ENCODE results near the gene HMCN2.
"Not testable (repeated sequence)": the region's sequence is repeated elsewhere in the genome, so short reads cannot be mapped to it uniquely, and the experiment has no call there.

Gene HMCN2

DNA sequence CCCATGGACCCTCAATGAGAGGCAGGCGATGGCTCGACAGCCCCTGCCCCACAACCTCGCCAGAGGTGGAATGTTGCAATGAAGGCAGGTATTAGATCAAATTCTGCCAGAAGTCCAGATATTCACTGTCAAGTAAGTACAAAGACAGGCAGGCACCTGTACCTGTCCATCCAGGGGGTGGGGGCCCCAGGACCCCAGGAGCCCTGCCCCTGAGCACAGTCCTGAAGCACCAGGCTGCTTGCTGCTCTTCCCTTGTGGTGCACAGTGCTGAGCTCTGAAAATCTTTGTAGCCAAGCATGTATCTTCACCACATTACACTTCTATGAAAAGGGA lies 26.2 kb upstream of the HMCN2 start:
- no peak for DNase-seq (ENCODE audit: low read depth)

DNA sequence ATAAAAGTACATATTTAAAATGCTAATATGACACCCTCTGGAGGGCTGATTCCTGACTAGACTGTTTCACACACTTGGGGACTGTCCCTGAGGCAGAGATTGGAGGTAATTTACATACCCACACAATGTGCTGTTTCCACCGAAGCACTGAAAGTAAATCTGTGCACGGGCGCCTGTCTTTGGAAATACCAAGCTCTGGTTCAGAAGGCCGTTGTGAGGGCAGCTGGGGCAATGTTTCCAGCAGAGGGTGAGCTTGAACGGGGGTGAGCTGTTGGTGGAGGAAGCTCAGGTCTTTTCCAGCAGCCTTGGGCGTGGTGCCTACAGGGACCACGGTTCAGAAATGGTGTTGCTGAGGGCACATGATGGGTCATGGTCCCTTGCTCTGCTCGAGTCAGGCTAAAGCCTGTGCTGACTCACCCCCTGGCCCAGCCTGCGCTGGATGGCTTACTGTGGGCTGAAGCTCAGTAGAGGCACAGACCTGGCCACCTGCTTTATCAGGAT lies 25.8 kb upstream of the HMCN2 start:
- DNase-seq (ENCODE audit: low read depth), result no peak

- DNase-seq (ENCODE audit: low read depth), result no peak
Measured at GRCh38 chr9:130240410-130241197, 25.0 kb upstream of the HMCN2 start.

DNA sequence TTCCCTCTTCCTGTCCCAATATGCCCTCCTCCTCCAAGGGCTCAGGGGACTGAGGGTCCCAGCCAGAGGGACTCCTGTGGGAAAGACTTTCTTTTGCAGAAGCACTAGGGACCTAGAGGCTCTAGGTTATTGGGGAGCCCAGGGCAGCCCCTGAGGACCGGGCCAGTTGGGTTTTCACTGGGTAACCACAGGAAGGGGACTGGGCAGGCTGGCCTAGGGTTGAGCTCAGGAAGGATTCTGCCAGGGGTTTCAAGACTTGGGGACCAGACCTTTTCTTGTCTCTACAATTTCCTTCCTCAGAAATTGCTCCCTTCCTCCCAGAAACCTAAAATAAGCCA lies 24.4 kb upstream of the HMCN2 start:
- DNase-seq (ENCODE audit: low read depth), result no peak

DNA sequence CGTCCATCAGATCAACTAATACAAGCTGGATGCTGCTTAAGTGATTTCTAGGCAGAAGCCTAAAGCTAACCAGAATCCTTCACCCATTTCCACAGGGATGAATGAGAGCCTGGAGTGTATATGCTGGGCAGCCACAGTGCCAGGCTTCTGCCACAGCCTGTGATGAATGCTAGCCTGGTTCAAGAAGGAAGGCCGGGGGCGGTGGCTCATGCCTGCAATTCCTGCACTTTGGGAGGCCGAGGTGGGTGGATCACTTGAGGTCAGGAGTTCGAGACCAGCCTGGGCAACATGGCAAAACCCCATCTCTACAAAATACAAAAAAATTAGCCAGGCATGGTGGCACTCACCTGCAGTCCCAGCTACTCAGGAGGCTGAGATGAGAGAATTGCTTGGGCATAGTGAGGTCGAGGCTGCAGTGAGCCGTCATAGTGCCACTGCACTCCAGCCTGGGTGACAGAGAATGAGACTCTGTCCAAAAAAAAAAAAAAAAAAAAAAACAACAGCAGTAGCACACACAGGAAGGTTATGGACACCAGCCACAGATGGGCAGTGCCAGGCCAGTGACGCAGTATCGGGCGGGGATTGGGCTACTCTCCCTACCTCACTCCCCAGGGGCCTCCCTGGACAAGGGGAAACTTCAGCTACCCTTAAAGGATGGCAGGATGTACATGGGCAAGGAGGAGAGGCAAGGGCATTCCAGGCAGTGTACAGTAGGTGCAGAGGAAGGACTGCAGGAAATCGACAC lies 23.1 kb upstream of the HMCN2 start:
- DNase-seq (ENCODE audit: low read depth), result no peak

- DNase-seq (ENCODE audit: low read depth), result peak; percentile 67
Measured at GRCh38 chr9:130243015-130243881, 22.3 kb upstream of the HMCN2 start.

DNA sequence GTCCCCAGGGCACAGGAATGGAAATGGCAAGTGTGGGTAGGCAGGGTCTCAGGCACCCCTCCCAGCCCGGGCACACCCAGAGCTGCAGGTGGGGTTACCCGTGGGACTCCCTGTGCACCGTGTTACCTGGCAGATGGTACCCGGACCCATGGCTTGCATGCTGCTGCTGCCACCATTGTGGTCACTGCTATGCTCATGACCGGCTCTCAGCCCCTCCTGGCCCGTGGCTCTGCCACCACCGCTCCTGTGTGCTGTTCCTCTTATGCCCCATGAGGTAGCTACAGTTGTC lies 21.7 kb upstream of the HMCN2 start:
- no peak for DNase-seq (ENCODE audit: low read depth)

DNA sequence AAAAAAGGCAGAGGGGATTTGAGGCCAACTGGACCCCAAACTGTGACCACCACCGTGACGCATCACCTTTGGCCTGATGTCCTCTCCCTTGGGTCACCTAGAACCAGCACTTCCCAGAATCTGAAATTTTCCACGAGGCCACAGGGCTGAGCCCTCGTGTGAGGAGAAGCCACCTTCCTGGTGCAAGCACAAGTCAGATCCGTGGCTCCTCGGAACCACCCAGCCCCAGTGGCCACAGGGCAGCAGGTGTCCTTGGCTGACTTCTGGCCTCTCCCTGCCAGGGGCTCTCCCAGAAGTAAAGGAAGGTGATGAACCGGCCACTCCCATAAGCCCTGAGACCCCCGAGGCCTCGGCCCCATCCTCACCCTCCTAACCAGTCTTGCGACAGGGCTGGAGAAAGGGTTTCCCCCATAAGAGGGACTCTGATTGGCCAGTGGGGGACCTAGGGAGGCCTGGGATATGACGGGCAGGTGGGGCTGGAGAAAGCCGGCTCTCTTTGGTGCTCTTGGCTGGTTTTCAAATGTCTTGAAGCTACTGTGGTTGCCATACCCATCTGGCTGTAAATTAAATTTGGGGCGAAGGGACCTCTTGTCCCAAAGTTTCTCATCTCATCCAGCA lies 20.9 kb upstream of the HMCN2 start:
- DNase-seq (ENCODE audit: low read depth), result no peak

- DNase-seq (ENCODE audit: low read depth), result no peak
Measured at GRCh38 chr9:130245474-130245873, 20.1 kb upstream of the HMCN2 start.

DNA sequence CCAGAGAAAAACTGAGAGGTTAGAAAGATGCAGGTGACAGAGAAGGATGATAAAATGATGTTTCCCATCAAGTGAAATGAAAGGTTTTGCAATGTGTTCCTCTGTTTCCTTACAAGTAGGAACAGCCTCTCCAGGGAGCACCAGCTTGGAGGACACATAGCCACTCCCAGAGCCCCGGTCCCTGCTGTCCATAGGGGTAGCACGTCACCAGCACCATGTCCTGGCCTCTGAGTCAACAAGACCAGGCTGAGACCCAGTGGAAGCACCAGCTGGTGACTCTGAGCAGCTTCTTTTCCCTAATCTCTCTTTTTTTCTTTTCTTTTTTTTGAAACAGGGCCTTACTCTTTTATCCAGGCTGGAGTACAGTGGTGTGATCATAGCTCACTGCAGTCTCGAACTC lies 19.4 kb upstream of the HMCN2 start:
- no peak for DNase-seq (ENCODE audit: low read depth)

DNA sequence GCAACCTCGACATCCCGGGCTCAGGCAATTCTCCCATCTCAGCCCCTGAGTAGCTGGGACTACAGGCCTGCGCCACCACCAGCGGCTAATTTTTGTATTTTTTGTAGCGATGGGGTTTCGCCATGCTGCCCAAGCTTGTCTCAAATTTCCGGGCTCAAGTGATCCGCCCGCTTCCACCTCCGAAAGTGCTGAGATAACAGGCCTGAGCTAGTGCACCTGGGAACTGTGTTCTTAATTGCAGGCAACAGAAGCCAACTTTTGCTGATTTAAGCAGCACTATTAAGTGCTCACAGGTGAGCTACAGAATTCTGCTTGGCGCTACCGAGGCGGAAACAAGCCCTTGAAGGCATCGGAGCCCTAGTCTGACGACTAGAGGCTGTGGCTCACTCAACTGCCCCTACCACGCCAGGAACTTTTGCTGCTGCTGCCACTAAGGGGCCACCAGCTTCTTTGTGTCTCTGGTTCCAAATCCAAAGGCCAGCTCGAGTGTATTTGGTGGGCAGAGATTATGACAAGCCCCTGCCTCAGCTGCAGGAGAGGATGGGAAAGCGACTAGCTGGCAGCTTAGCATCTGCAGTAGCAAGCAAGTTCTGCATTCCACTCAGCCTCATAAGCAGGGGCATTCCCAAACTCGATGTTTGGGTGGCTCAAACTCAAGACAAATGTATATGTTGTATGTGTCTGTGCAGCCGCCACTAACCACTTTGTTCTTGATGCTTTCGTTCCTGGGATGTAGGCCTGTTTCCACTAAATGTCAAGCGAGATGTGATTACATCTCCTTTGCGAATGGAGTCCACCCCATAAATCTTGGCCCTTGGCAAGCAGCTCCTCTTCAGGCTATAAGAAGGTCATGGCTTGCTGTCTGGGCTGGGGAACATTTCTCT lies 10.6 kb upstream of the HMCN2 start:
- DNase-seq (ENCODE audit: low read depth), result no peak

GRCh38 chr9:130255631-130256134 lies 9.9 kb upstream of the HMCN2 start:
- no peak for DNase-seq (ENCODE audit: low read depth)

DNA sequence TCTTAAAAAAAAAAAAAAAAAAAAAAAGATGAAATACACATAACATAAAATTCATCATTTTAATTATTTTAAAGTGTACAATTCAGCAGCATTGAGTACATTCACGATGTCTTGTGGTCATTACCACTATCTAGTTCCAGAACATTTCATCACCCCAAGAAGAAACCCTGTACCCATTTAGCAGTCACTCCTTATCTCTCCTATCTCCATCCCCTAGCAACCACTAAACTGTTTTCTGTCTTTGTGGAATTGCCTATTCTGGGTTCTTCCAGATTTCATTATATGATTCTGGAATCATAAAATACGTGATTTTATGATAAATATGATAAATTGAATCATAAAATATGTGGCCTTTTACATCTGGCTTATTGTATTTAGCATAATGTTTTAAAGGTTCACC lies 8.9 kb upstream of the HMCN2 start:
- DNase-seq (ENCODE audit: low read depth), result no peak

- not testable (repeated sequence) for DNase-seq (ENCODE audit: low read depth)
Measured at GRCh38 chr9:130258137-130258536, 7.4 kb upstream of the HMCN2 start.

DNA sequence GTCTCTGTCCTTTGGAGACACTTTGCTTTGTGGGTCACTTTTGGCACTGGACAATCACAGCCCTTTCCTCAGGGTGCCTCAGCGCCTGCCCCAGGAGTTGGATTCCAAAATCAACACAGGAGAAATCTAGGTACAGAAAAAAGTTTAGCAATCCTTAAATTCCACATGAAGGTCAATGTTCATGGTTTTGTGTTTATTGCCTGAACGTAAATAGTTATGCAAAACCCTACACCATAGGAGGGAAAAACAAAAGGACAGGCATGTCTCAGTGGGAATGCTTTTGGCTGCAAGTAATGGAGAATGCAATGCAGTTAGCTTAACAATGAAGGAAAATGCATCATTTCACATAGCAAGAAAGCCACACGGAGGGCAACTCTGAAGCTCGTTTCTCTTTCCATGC lies 6.5 kb upstream of the HMCN2 start:
- no peak for DNase-seq (ENCODE audit: low read depth)

DNA sequence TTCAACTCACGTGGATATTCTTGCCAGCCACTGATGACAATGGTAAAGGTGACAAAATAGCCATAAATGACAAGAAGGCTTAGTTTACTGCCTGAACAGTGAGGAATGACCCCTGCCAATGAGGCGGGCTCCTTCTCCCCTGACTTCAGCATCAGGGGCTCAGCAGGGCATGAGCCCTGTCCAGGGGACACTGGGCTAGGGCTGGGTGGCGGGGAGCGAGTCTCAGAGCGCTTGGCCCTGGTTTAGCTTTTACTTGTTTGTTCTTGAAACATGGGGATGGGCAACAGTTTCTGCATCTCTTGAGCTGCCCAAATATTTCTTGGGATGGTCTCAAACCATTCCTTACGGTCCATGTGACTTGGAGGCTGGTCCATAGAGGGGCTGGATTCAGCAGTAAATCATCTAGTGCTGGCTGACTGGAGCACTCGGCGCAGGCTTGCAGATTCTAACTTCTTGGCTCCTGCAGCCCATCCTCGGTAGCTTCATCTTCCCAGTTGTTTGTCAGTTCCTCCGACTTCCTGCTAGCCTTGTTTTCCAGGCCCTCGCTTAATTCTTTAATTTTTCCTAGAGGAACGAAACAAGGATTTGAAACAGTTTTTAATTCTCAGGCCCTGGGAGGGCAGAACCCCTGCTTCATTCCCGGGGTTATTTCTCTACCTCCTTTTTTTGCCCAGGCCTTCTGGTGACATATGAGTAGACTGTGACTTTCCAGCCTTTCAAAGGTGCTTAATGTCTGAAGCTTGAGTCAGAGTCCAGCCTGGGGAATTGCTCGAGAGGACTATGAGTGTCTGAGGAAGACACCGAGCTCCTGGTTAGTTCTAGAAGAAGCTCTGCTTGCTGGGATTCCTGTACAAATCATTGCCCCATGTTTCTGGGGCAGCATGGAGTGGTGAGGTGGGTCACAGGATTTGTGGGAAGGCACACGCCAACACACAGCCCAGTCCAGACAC lies 4.5 kb upstream of the HMCN2 start:
- DNase-seq (ENCODE audit: low read depth), result no peak

- DNase-seq (ENCODE audit: low read depth), result no peak
Measured at GRCh38 chr9:130262061-130262745, 3.4 kb upstream of the HMCN2 start.

DNA sequence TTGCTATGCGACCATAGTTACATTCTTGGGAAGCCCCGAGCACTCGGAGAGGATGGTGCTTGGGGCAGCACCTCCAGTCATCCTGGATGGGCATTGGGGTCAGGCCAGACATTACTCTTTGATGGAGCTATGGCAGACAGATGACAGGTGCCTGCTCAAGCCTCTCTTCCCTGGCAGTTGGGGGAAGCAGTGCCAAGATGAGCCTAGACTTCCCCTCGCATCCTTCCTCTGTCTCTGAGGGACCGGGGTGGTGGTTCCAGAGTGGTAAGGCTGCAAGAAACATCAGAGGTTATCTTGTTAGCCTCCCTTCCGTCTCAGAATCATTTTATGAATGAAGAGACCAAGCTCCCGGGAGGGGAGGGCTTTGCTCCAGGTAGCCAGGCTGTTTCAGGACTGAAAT lies 2.8 kb upstream of the HMCN2 start:
- DNase-seq (ENCODE audit: low read depth), result no peak

DNA sequence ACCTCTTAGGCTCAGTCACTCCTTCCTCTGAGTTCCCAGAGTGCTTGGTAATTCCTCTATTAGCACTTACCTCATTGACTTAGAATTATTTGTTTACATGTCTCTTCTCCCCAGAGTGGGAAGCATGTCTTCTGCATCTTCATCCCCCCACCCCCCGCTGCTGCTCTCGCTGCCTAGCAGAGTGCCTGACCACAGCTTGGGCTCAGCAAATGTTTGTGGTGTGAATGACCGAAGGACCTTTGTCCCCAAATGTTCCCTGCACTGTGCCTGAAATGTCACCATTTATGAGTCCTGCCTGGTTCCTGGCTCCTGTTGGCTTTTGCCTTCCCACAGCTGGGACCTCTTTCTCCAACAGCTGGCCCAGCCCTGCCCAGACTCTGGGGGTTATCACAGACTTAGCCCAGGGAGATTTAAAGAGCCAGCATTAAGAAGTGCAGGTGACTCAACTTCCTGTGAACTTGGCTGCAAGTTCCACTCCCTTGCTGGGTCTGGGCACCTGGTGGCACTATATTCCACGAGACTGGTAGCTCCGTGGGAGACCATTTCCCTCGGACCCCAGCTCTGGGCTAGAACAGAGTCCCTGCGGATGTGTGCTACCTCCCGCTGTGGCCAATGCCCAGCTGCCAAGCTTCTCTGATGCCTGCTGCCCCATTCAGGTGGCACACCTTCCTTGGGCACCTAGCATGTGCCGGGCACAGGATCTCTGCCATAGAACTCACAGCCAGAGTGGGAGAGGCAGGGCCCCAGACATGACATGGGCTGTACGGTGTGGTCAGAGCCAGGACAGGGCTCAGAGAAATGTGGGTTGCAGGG lies 1.8 kb upstream of the HMCN2 start:
- no peak for DNase-seq (ENCODE audit: low read depth)

Data from activated T-helper 1 cell treated with Interleukin-2 at 50 U/mL for 16 hours (primary cell).